ENCODE measurements around the gene MCCC2. TPM values are rescaled to one million over a fixed set of nuclear protein-coding genes. Genes with fewer than 3 reads are reported as not detected.
"Not testable (repeated sequence)": the region's sequence is repeated elsewhere in the genome, so short reads cannot be mapped to it uniquely, and the experiment has no call there.

Gene MCCC2
- total RNA-seq, 4 donors from 2014 or later: 56.2 to 112 (median 89.2) TPM

GRCh38 chr5:71591100-71591499 lies 4.0 kb downstream of the MCCC2 start:
- no peak overlapping the region for H3K27ac ChIP-seq
- no peaks in the 10 kb centered on the region for H3K36me3 ChIP-seq
- DNase-seq: no peak
- no peaks in the 10 kb centered on the region for H3K27me3 ChIP-seq
- H3K4me3 ChIP-seq (replicated peaks in 1 of 3): no peak overlapping the region
- H3K9me3 ChIP-seq: no peaks in the 10 kb centered on the region
- intact Hi-C loops (cut with DNase I): no loop called here
- TF ChIP-seq CTCF (IDR thresholded peaks at IDR 0.05): no peak
- TF ChIP-seq POLR2A (IDR thresholded peaks at IDR 0.05): no peak
- peaks cover 7 to 32% of the 10 kb centered on the region in 2 donors for H3K4me1 ChIP-seq

GRCh38 chr5:71596169-71596568 lies 9.0 kb downstream of the MCCC2 start:
- Histone ChIP-seq H3K36me3 (peaks cover 16 to 30% of the 10 kb centered on the region in 2 donors), H3K27me3 (no peaks in the 10 kb centered on the region), H3K9me3 (no peaks in the 10 kb centered on the region), H3K4me1 (peaks cover 4 to 9% of the 10 kb centered on the region in 2 donors), H3K27ac (no peak overlapping the region), H3K4me3 (replicated peaks in 1 of 3) (no peak overlapping the region)
- WGBS, 2 donors: 96 to 97% methylated on average over 4 of the region's 4 CpGs
- TF ChIP-seq CTCF (IDR thresholded peaks at IDR 0.05): no peak
- TF ChIP-seq POLR2A (IDR thresholded peaks at IDR 0.05): no peak
- intact Hi-C loops (cut with DNase I): no loop called here
- no peak for DNase-seq

DNA sequence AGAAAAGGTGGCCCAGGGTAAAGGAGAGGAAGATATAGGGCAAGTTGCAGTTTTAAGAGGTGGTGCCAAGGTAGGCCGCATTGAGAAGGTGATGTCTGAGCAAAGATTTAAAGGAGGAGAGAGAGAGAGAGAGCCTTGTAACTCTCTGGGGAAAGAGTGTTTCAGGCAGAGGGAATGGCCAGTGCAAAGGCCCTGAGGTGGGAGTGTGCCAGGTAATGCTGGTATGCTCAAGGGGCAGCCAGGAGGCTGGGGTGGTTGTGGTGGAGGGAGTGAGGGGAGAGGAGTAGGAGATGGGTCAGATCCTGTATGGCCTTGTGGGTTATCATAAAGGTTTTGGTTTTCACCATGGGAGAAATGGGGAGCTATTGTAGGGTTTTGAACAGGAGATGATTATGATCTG lies 9.9 kb downstream of the MCCC2 start:
- H3K9me3 ChIP-seq: no peaks in the 10 kb centered on the region
- TF ChIP-seq CTCF (IDR thresholded peaks at IDR 0.05): no peak
- TF ChIP-seq POLR2A (IDR thresholded peaks at IDR 0.05): no peak
- H3K27me3 ChIP-seq: no peaks in the 10 kb centered on the region
- no peak for DNase-seq
- no peak overlapping the region for H3K4me3 ChIP-seq (replicated peaks in 1 of 3)
- 95 to 98% methylated on average over 1 of the region's 1 CpG for WGBS, 2 donors
- peaks cover 16 to 30% of the 10 kb centered on the region in 2 donors for H3K36me3 ChIP-seq
- H3K4me1 ChIP-seq: peaks cover 4 to 9% of the 10 kb centered on the region in 2 donors
- intact Hi-C loops (cut with DNase I): no loop called here
- no peak overlapping the region for H3K27ac ChIP-seq

DNA sequence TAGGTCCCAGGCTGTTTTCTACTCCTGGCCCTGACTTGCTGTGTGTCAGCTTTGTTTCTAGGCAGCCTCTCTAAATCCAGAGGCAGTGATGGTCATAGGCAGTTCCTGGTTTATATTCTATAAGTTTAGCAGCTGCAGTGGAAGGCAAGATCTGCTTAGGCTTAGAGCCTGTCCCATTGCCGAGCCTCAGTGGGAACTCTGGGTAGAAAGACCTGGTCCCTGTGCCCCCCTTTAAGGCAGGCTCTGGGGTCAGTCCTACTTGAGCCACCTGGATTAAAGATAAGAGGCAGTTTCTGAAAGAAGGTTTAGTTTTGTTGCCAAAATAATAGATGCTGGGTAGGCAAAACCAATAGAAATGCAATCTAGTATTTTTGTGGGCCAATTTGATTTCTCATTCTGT lies 13.6 kb downstream of the MCCC2 start:
- WGBS, 2 donors: 83 to 91% methylated on average over 1 of the region's 1 CpG
- TF ChIP-seq POLR2A (IDR thresholded peaks at IDR 0.05): no peak
- no peak for TF ChIP-seq CTCF (IDR thresholded peaks at IDR 0.05)
- Histone ChIP-seq H3K36me3 (peaks cover 16 to 32% of the 10 kb centered on the region in 2 donors), H3K9me3 (no peaks in the 10 kb centered on the region), H3K4me3 (replicated peaks in 1 of 3) (no peak overlapping the region), H3K27ac (peak overlapping the region in 1 of 3 donors; percentile 58), H3K27me3 (no peaks in the 10 kb centered on the region), H3K4me1 (peaks cover 4 to 9% of the 10 kb centered on the region in 2 donors)
- DNase-seq: no peak
- intact Hi-C loops (cut with DNase I): no loop called here

- peak overlapping the region in 1 of 3 donors; percentile 58 for H3K27ac ChIP-seq
- no peaks in the 10 kb centered on the region for H3K27me3 ChIP-seq
- peaks cover 4 to 9% of the 10 kb centered on the region in 2 donors for H3K4me1 ChIP-seq
- H3K9me3 ChIP-seq: no peaks in the 10 kb centered on the region
- peaks cover 14 to 30% of the 10 kb centered on the region in 2 donors for H3K36me3 ChIP-seq
- whole genome bisulfite sequencing, 2 donors: 58 to 74% methylated on average over 6 of the region's 6 CpGs
- intact Hi-C loops (cut with DNase I): no loop called here
- TF ChIP-seq CTCF (IDR thresholded peaks at IDR 0.05) (peak in 4 of 6 experiments; percentile 50 to 75 (median 64)), POLR2A (IDR thresholded peaks at IDR 0.05) (no peak)
- peak; percentile 77 to 81 for DNase-seq
- H3K4me3 ChIP-seq (replicated peaks in 1 of 3): no peak overlapping the region
Observed at GRCh38 chr5:71601222-71602026, 14.3 kb downstream of the MCCC2 start.

DNA sequence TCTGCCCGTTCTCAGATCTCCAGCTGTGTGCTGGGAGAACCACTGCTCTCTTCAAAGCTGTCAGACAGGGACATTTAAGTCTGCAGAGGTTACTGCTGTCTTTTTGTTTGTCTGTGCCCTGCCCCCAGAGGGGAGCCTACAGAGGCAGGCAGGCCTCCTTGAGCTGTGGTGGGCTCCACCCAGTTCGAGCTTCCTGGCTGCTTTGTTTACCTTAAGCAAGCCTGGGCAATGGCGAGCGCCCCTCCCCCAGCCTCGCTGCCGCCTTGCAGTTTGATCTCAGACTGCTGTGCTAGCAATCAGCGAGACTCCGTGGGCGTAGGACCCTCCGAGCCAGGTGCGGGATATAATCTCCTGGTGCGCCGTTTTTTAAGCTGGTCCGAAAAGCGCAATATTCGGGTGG lies 22.8 kb downstream of the MCCC2 start:
- H3K4me3 ChIP-seq (replicated peaks in 1 of 3); H3K4me1 ChIP-seq; H3K36me3 ChIP-seq; intact Hi-C loops (cut with DNase I); H3K9me3 ChIP-seq; DNase-seq; H3K27me3 ChIP-seq; H3K27ac ChIP-seq: not testable (repeated sequence)
- 97 to 100% methylated on average over 5 to 15 of the region's 16 CpGs for WGBS, 2 donors

Measured in thyroid gland (tissue), 4 donors.